NCI-H1436 treated with DMSO at 0.1 percent for 48 hours (cell line): Measurements from ENCODE around the gene SDK2.

Experiments
- DNase-seq: peaks from one replicate; lab custom pipeline; 2025; lab: John Stamatoyannopoulos, UW

The SDK2 gene

GRCh38 chr17:73360961-73361761, 283.1 kb downstream of the SDK2 start:
- no peak for DNase-seq

GRCh38 chr17:73359987-73360410, 284.2 kb downstream of the SDK2 start:
- DNase-seq, result no peak

GRCh38 chr17:73359352-73359751, 284.9 kb downstream of the SDK2 start:
- DNase-seq, result no peak

GRCh38 chr17:73358668-73359067, 285.6 kb downstream of the SDK2 start:
- no peak for DNase-seq

GRCh38 chr17:73357981-73358380, 286.3 kb downstream of the SDK2 start:
- DNase-seq, result no peak

- no peak for DNase-seq
Measured at GRCh38 chr17:73357318-73357717, 286.9 kb downstream of the SDK2 start.

- DNase-seq, result no peak
Measured at GRCh38 chr17:73356561-73357170, 287.6 kb downstream of the SDK2 start.

- no peak for DNase-seq
Measured at GRCh38 chr17:73354423-73355284, 289.6 kb downstream of the SDK2 start.

GRCh38 chr17:73352261-73352660, 292.0 kb downstream of the SDK2 start:
- no peak for DNase-seq

- DNase-seq, result no peak
Measured at GRCh38 chr17:73351764-73352163, 292.5 kb downstream of the SDK2 start.

- no peak for DNase-seq
Measured at GRCh38 chr17:73350864-73351263, 293.4 kb downstream of the SDK2 start.

GRCh38 chr17:73349647-73350046, 294.6 kb downstream of the SDK2 start:
- no peak for DNase-seq

GRCh38 chr17:73349138-73349537, 295.1 kb downstream of the SDK2 start:
- no peak for DNase-seq

GRCh38 chr17:73348829-73349095, 295.5 kb downstream of the SDK2 start:
- no peak for DNase-seq

- no peak for DNase-seq
Measured at GRCh38 chr17:73348018-73348828, 296.0 kb downstream of the SDK2 start.

- no peak for DNase-seq
Measured at GRCh38 chr17:73347351-73347750, 296.9 kb downstream of the SDK2 start.

GRCh38 chr17:73346501-73347162, 297.6 kb downstream of the SDK2 start:
- DNase-seq, result no peak

GRCh38 chr17:73343739-73344454, 300.3 kb downstream of the SDK2 start:
- DNase-seq, result no peak

- DNase-seq, result peak; percentile 75
Measured at GRCh38 chr17:73343168-73343634, 301.0 kb downstream of the SDK2 start.

- peak; percentile 31 for DNase-seq
Measured at GRCh38 chr17:73342541-73343167, 301.6 kb downstream of the SDK2 start.
